Naive thymus-derived CD4-positive, alpha-beta T cell (primary cell): ENCODE results near the gene ZNF594. TPM values are rescaled to one million over a fixed set of nuclear protein-coding genes. Genes with fewer than 3 reads are reported as not detected.
"Not testable (repeated sequence)": the region's sequence is repeated elsewhere in the genome, so short reads cannot be mapped to it uniquely, and the experiment has no call there.

Source experiments
- ATAC-seq: fragments of 150-1000 bp; cut with Tn5 transposase; 2 replicates; pipeline ENCODE4 v1.10.0; 2021; ENCODE audit warnings: mild to moderate bottlenecking, moderate library complexity
- CTCF ChIA-PET: fragments of 350-600 bp; sonication (Branson Sonifier 250); formaldehyde crosslinking; loops from one replicate; lab custom pipeline; 2021; ENCODE audit warnings: antibody characterized with exemption; lab: Charles Lee
- POLR2A ChIA-PET: fragments of 350-600 bp; sonication (Branson Sonifier 250); formaldehyde crosslinking; loops from one replicate; lab custom pipeline; 2021; ENCODE audit warnings: antibody characterized with exemption, inconsistent platforms; lab: Charles Lee
- DNase-seq, 9 donors: peaks; one replicate each; pipeline versions ENCODE4 v3.0.0 to v3.0.0-alpha.2; 2020 to 2022; ENCODE audit warnings: mixed read lengths in 1 of 9
- H3K27ac ChIP-seq: one replicate; pipeline ENCODE4 v1.7.0; 2013; ENCODE audit warnings: mild to moderate bottlenecking, low read depth, low read length, moderate library complexity
- H3K27me3 ChIP-seq, 2 donors: one replicate each; pipeline ENCODE4 v1.7.0; 2013; ENCODE audit warnings: low read length in 2 of 2, mild to moderate bottlenecking in 2 of 2, moderate library complexity in 2 of 2; ENCODE audit not compliant: control insufficient read depth in 2 of 2, insufficient read depth in 2 of 2
- H3K36me3 ChIP-seq, 3 experiments: 1 replicate in 2 of 3; 2 replicates in 1 of 3; pipeline ENCODE4 v1.7.0; 2013; ENCODE audit warnings: low read length in 3 of 3, mild to moderate bottlenecking in 3 of 3, moderate library complexity in 1 of 3; ENCODE audit not compliant: insufficient read depth in 3 of 3, control insufficient read depth in 2 of 3
- H3K4me1 ChIP-seq, 2 donors: one replicate each; pipeline ENCODE4 v1.7.0; 2013; ENCODE audit warnings: low read length in 2 of 2, mild to moderate bottlenecking in 2 of 2, moderate library complexity in 1 of 2; ENCODE audit not compliant: control insufficient read depth in 2 of 2, insufficient read depth in 2 of 2
- H3K4me3 ChIP-seq: 2 replicates; pipeline ENCODE4 v1.7.0; 2013; ENCODE audit warnings: mild to moderate bottlenecking, low read length
- H3K9me3 ChIP-seq, 3 experiments: 1 replicate in 2 of 3; 2 replicates in 1 of 3; pipeline ENCODE4 v1.7.0; 2013; ENCODE audit warnings: low read length in 3 of 3; ENCODE audit not compliant: control insufficient read depth in 2 of 3
- H3K27ac Mint-ChIP-seq, 9 donors: one replicate each; pipeline ENCODE4 v1.8.0; 2020 to 2022; ENCODE audit warnings: mixed read lengths in 9 of 9, mild to moderate bottlenecking in 8 of 9, moderate library complexity in 5 of 9, inconsistent platforms in 2 of 9
- H3K27me3 Mint-ChIP-seq, 5 donors: one replicate each; pipeline ENCODE4 v1.8.0; 2021 to 2022; ENCODE audit warnings: mixed read lengths in 5 of 5, mild to moderate bottlenecking in 1 of 5
- H3K36me3 Mint-ChIP-seq, 5 donors: one replicate each; pipeline ENCODE4 v1.8.0; 2020 to 2022; ENCODE audit warnings: mixed read lengths in 5 of 5, mild to moderate bottlenecking in 3 of 5, inconsistent platforms in 1 of 5
- H3K4me1 Mint-ChIP-seq, 7 donors: one replicate each; pipeline ENCODE4 v1.8.0; 2020 to 2022; ENCODE audit warnings: mixed read lengths in 7 of 7, mild to moderate bottlenecking in 3 of 7, inconsistent platforms in 1 of 7
- H3K4me3 Mint-ChIP-seq, 10 donors: one replicate each; pipeline ENCODE4 v1.8.0; 2020 to 2022; ENCODE audit warnings: mild to moderate bottlenecking in 10 of 10, mixed read lengths in 10 of 10, moderate library complexity in 6 of 10, inconsistent platforms in 2 of 10
- H3K9me3 Mint-ChIP-seq, 11 donors: one replicate each; pipeline ENCODE4 v1.8.0; 2020 to 2022; ENCODE audit warnings: mixed read lengths in 11 of 11, mild to moderate bottlenecking in 4 of 11, inconsistent platforms in 1 of 11, moderate library complexity in 1 of 11
- intact Hi-C, 2 donors: fragments of 100-400 bp; cut with micrococcal nuclease; formaldehyde crosslinking; loops; one replicate each; pipeline ENCODE4 v1.15.1; 2023
- polyA plus RNA-seq, 2 donors: library from polyadenylated mRNA; unstranded; fragments of 300-500 nt; fragmentation: Illumina TruSeq; gene quantifications; one replicate each; pipeline ENCODE4 v1.2.3, GENCODE V29; 2021
- total RNA-seq, 6 experiments: library from RNA in 5 of 6; stranded (reverse) in 5 of 6; gene quantifications; 1 replicate in 5 of 6; 2 replicates in 1 of 6; pipeline ENCODE4 v1.2.3 and lab custom pipeline; 2021 to 2026

ZNF594 gene
- total and polyA plus RNA-seq, 7 experiments from 2014 or later: 2.6 to 35.7 (median 6.0) TPM

DNA sequence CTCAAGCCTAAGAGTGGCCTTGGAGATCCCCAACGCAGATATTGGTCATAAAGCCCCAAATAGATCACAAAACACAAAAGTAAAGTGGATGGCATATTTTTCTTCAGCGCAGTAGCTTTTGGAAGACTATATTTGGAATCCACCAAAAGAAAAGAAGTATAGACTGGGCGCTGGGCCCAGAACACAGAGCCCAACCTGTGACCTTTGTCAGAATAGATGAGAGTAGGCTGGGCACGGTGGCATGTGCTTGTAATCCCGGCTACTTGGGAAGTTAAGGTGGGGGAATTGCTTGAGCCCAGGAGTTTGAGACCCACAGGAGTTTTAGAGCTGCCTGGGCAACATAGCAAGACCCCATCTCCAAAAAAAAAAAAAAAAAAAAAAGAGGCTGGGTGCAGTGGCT lies 28.4 kb upstream of the ZNF594 start:
- CTCF ChIA-PET: no interaction called here
- POLR2A ChIA-PET: no interaction called here
- Mint-ChIP-seq H3K9me3 (no peaks in the 10 kb centered on the region), H3K36me3 (peaks cover under 1 to 36% (median 11%) of the 10 kb centered on the region in 5 donors), H3K27ac (peak overlapping the region in 4 of 9 donors; percentile 7 to 62 (median 18)), H3K4me1 (peaks cover 0 to 24% (median 17%) of the 10 kb centered on the region in 7 donors), H3K4me3 (peak overlapping the region in 1 of 10 donors; percentile 8), H3K27me3 (no peaks in the 10 kb centered on the region)
- H3K27ac ChIP-seq: no peak overlapping the region
- H3K36me3 ChIP-seq: peaks cover 0 to 10% (median 0%) of the 10 kb centered on the region in 3 experiments
- peaks cover 0 to 17% of the 10 kb centered on the region in 2 donors for H3K4me1 ChIP-seq
- H3K27me3 ChIP-seq: no peaks in the 10 kb centered on the region
- no peaks in the 10 kb centered on the region for H3K9me3 ChIP-seq
- DNase-seq (no peak), ATAC-seq (no peak)
- intact Hi-C loops: no loop called here
- no peak overlapping the region for H3K4me3 ChIP-seq

GRCh38 chr17:5219536-5219935 lies 27.9 kb upstream of the ZNF594 start:
- intact Hi-C loops: no loop called here
- Histone ChIP-seq H3K4me1 (peaks cover 0 to 17% of the 10 kb centered on the region in 2 donors), H3K36me3 (peaks cover 0 to 10% (median 0%) of the 10 kb centered on the region in 3 experiments), H3K4me3 (no peak overlapping the region), H3K9me3 (no peaks in the 10 kb centered on the region), H3K27ac (no peak overlapping the region), H3K27me3 (no peaks in the 10 kb centered on the region)
- DNase-seq: no peak
- Mint-ChIP-seq H3K4me3 (peak overlapping the region in 1 of 10 donors; percentile 8), H3K36me3 (peaks cover 4 to 36% (median 12%) of the 10 kb centered on the region in 5 donors), H3K27ac (peak overlapping the region in 3 of 9 donors; percentile 23 to 62 (median 33)), H3K4me1 (peaks cover 0 to 20% (median 14%) of the 10 kb centered on the region in 7 donors), H3K9me3 (no peaks in the 10 kb centered on the region), H3K27me3 (no peaks in the 10 kb centered on the region)
- ATAC-seq: no peak
- POLR2A ChIA-PET: no interaction called here
- CTCF ChIA-PET: no interaction called here

DNA sequence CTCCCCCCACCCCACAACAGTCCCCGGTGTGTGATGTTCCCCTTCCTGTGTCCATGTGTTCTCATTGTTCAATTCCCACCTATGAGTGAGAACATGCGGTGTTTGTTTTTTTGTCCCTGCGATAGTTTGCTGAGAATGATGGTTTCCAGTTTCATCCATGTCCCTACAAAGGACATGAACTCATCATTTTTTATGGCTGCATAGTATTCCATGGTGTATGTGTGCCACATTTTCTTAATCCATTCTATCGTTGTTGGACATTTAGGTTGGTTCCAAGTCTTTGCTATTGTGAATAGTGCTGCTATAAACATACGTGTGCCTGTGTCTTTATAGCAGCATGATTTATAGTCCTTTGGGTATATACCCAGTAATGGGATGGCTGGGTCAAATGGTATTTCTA lies 25.9 kb upstream of the ZNF594 start:
- H3K36me3 Mint-ChIP-seq: peaks cover 3 to 25% (median 11%) of the 10 kb centered on the region in 5 donors
- H3K27me3 ChIP-seq, DNase-seq, H3K9me3 Mint-ChIP-seq, H3K27me3 Mint-ChIP-seq, H3K4me3 Mint-ChIP-seq, POLR2A ChIA-PET, H3K4me3 ChIP-seq, H3K36me3 ChIP-seq, ATAC-seq, H3K9me3 ChIP-seq, intact Hi-C loops, H3K27ac Mint-ChIP-seq, H3K27ac ChIP-seq, CTCF ChIA-PET: not testable (repeated sequence)
- peaks cover 0 to 16% (median 13%) of the 10 kb centered on the region in 7 donors for H3K4me1 Mint-ChIP-seq
- H3K4me1 ChIP-seq: peaks cover 0 to 17% of the 10 kb centered on the region in 2 donors

- H3K27ac Mint-ChIP-seq: peak overlapping the region in 3 of 9 donors; percentile 18 to 76 (median 74)
- ChIA-PET POLR2A (interaction anchor here (0.6 kb wide), 1 partner anchor 688 kb away, joined by 3 read pairs; no protein-coding TSS in a partner anchor), CTCF (interaction anchor here (1.5 kb wide), 1 partner anchor 9 kb away, joined by 3 read pairs; no protein-coding TSS in a partner anchor)
- H3K4me3 Mint-ChIP-seq: no peak overlapping the region
- DNase-seq (no peak), ATAC-seq (no peak)
- Histone ChIP-seq H3K36me3 (peaks cover 0 to 7% (median 0%) of the 10 kb centered on the region in 3 experiments), H3K9me3 (no peaks in the 10 kb centered on the region), H3K4me3 (no peak overlapping the region), H3K4me1 (no peaks in the 10 kb centered on the region), H3K27me3 (no peaks in the 10 kb centered on the region), H3K27ac (no peak overlapping the region)
- no peaks in the 10 kb centered on the region for H3K9me3 Mint-ChIP-seq
- intact Hi-C loops: no loop called here
- H3K27me3 Mint-ChIP-seq: no peaks in the 10 kb centered on the region
- peaks cover 0 to 13% (median 7%) of the 10 kb centered on the region in 7 donors for H3K4me1 Mint-ChIP-seq
- peaks cover 3 to 32% (median 11%) of the 10 kb centered on the region in 5 donors for H3K36me3 Mint-ChIP-seq
Measured at GRCh38 chr17:5211458-5211857, 19.8 kb upstream of the ZNF594 start.

DNA sequence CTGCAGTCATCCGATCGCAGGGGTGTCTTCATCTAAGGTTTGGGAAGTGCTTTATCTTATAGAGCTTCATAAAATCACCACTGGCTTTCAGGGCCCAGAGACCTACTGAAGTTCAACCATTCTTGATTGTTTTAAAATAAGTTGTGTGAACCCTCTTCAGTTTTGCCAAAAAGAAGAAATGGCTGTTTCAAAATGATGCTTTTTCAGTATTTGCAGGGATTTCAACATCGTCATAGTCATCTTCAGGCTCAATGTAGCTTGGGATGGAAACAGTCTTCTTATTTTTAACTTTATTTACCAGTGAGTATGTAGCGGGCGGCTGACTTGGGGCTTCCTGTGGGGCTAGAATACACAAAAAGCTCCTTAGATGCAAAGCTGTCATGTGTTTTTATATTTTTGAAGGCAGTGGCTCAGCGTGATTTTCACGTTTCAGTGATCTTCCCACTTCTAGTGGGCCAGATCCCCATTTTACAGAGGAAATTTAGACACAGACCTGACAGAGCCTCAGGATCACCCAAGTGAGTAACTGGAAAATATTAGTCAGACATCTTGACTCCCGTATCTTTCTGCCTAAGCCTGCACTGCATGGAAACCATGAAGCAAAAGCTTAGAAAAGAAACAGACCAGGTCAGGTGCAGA lies 19.1 kb upstream of the ZNF594 start:
- no peak for DNase-seq
- H3K36me3 Mint-ChIP-seq: peaks cover 3 to 27% (median 11%) of the 10 kb centered on the region in 5 donors
- Histone ChIP-seq H3K27me3 (no peaks in the 10 kb centered on the region), H3K27ac (no peak overlapping the region), H3K9me3 (no peaks in the 10 kb centered on the region), H3K4me1 (no peaks in the 10 kb centered on the region), H3K36me3 (peaks cover 0 to 5% (median 0%) of the 10 kb centered on the region in 3 experiments), H3K4me3 (no peak overlapping the region)
- peak overlapping the region in 4 of 10 donors; percentile 7 to 63 (median 32) for H3K4me3 Mint-ChIP-seq
- no peaks in the 10 kb centered on the region for H3K9me3 Mint-ChIP-seq
- H3K27ac Mint-ChIP-seq: peak overlapping the region in 7 of 9 donors; percentile 18 to 78 (median 50)
- no peak for ATAC-seq
- no peaks in the 10 kb centered on the region for H3K27me3 Mint-ChIP-seq
- intact Hi-C loops: no loop called here
- peaks cover 0 to 13% (median 7%) of the 10 kb centered on the region in 7 donors for H3K4me1 Mint-ChIP-seq
- ChIA-PET POLR2A (interaction anchor here (0.6 to 1.0 kb wide), 3 partner anchors 15 to 687 kb away, joined by 3 to 4 read pairs (median 3); no protein-coding TSS in a partner anchor), CTCF (no interaction called here)

DNA sequence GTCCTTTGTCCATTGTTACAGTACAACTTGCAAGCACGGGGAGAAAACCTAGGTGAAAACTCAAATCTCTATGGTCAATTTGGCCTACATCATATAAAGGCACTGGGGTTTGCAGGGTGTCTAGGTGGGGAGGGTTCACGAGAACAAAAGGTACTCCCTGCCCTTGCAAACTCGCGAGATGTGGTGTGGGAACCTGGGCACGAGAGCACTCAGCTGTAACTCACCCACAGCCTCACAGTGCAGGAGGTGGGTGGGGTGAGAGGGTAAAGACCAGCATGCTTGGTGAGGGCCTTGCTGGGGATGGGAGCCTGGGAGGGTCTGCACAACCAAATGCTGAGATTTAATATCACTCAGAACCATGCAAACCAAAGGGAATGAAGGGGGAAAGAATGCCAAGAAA lies 18.4 kb upstream of the ZNF594 start:
- peak overlapping the region in 4 of 9 donors; percentile 50 to 78 (median 73) for H3K27ac Mint-ChIP-seq
- CTCF ChIA-PET: no interaction called here
- POLR2A ChIA-PET: interaction anchor here (0.8 to 1.0 kb wide), 2 partner anchors 16 to 39 kb away, joined by 3 to 4 read pairs; no protein-coding TSS in a partner anchor

More for the DNA sequence above, 18.4 kb upstream of the ZNF594 start:
- no peaks in the 10 kb centered on the region for H3K36me3 ChIP-seq
- H3K27me3 ChIP-seq: no peaks in the 10 kb centered on the region
- ATAC-seq: no peak
- Mint-ChIP-seq H3K4me3 (no peak overlapping the region), H3K27me3 (no peaks in the 10 kb centered on the region), H3K9me3 (no peaks in the 10 kb centered on the region), H3K36me3 (peaks cover 0 to 23% (median 10%) of the 10 kb centered on the region in 5 donors), H3K4me1 (peaks cover 0 to 13% (median 7%) of the 10 kb centered on the region in 7 donors)
- no peak overlapping the region for H3K4me3 ChIP-seq
- H3K4me1 ChIP-seq: no peaks in the 10 kb centered on the region
- H3K9me3 ChIP-seq: no peaks in the 10 kb centered on the region
- DNase-seq: no peak
- intact Hi-C loops: no loop called here
- no peak overlapping the region for H3K27ac ChIP-seq
